HG02973 (cell line): ENCODE data around the gene LEMD1.

Experiments used
- ATAC-seq: cut with Tn5 transposase; IDR thresholded peaks from one replicate; pipeline ENCODE4 v1.9.1; 2021; ENCODE audit warnings: moderate library complexity; ENCODE audit not compliant: unreplicated experiment

The LEMD1 gene

GRCh38 chr1:205421798-205422197 lies at the start of gene LEMD1:
TSS of gene LEMD1 (minus strand) at chr1:205422056. CDS start at chr1:205420536, 1,520 bp downstream.
- no peak for ATAC-seq

GRCh38 chr1:205470131-205470530 lies 48.3 kb upstream of the LEMD1 start:
- no peak for ATAC-seq

GRCh38 chr1:205466595-205467220 lies 44.9 kb upstream of the LEMD1 start:
- no peak for ATAC-seq

GRCh38 chr1:205465392-205465791 lies 43.5 kb upstream of the LEMD1 start:
- ATAC-seq, result no peak

GRCh38 chr1:205458777-205459566 lies 37.1 kb upstream of the LEMD1 start:
- no peak for ATAC-seq

- ATAC-seq, result no peak
Measured at GRCh38 chr1:205456868-205457745, 35.3 kb upstream of the LEMD1 start.

GRCh38 chr1:205456383-205456867 lies 34.6 kb upstream of the LEMD1 start:
- no peak for ATAC-seq

- no peak for ATAC-seq
Measured at GRCh38 chr1:205455581-205456382, 33.9 kb upstream of the LEMD1 start, which contains the start of gene BLACAT1. TSS of gene BLACAT1 (minus strand) at chr1:205456045.

GRCh38 chr1:205454903-205455335 lies 33.1 kb upstream of the LEMD1 start:
- no peak for ATAC-seq

GRCh38 chr1:205453466-205453865 lies 31.6 kb upstream of the LEMD1 start:
- ATAC-seq, result no peak

- no peak for ATAC-seq
Measured at GRCh38 chr1:205452933-205453332, 31.1 kb upstream of the LEMD1 start.

GRCh38 chr1:205452364-205452763 lies 30.5 kb upstream of the LEMD1 start:
- ATAC-seq, result no peak

- no peak for ATAC-seq
Measured at GRCh38 chr1:205451759-205452164, 29.9 kb upstream of the LEMD1 start.

- no peak for ATAC-seq
Measured at GRCh38 chr1:205451202-205451601, 29.3 kb upstream of the LEMD1 start.

GRCh38 chr1:205450448-205450847 lies 28.6 kb upstream of the LEMD1 start:
- ATAC-seq, result no peak

GRCh38 chr1:205449750-205450443 lies 28.0 kb upstream of the LEMD1 start:
- no peak for ATAC-seq

- no peak for ATAC-seq
Measured at GRCh38 chr1:205449254-205449749, 27.4 kb upstream of the LEMD1 start.

- ATAC-seq, result no peak
Measured at GRCh38 chr1:205448540-205449253, 26.8 kb upstream of the LEMD1 start.
